IMR-90 (cell line): ENCODE results near the gene SREBF2.
"Not testable (repeated sequence)": the region's sequence is repeated elsewhere in the genome, so short reads cannot be mapped to it uniquely, and the experiment has no call there.

ENCODE experiments used
- BHLHE40 ChIP-seq: fragments of 150-350 bp; IDR thresholded peaks from 2 replicates; pipeline ENCODE4 v1.6.1; 2016; ENCODE audit warnings: mild to moderate bottlenecking, low read depth, low read length
- CEBPB ChIP-seq: IDR thresholded peaks from 2 replicates; pipeline ENCODE4 v1.6.1; 2012; ENCODE audit warnings: low read depth, low read length, improper control_type of control experiment
- FOS ChIP-seq: fragments of 150-350 bp; IDR thresholded peaks from 2 replicates; pipeline ENCODE4 v1.6.1; 2016; ENCODE audit warnings: low read depth, low read length
- MXI1 ChIP-seq: IDR thresholded peaks from 2 replicates; pipeline ENCODE4 v1.6.1; 2012; ENCODE audit warnings: low read depth, mild to moderate bottlenecking, low read length, moderate library complexity, borderline replicate concordance
- POLR2A ChIP-seq: IDR thresholded peaks from 2 replicates; pipeline ENCODE4 v1.6.1; 2012; ENCODE audit warnings: mild to moderate bottlenecking, low read depth, low read length
- RAD21 ChIP-seq: IDR thresholded peaks from 2 replicates; pipeline ENCODE4 v1.6.1; 2012; ENCODE audit warnings: low read length, improper control_type of control experiment
- RCOR1 ChIP-seq: IDR thresholded peaks from 2 replicates; pipeline ENCODE4 v1.6.1; 2012; ENCODE audit warnings: mild to moderate bottlenecking, low read length, improper control_type of control experiment; ENCODE audit not compliant: insufficient replicate concordance
- RFX5 ChIP-seq: IDR thresholded peaks from 2 replicates; pipeline ENCODE4 v1.8.0; 2012; ENCODE audit warnings: low read depth, mild to moderate bottlenecking, low read length, moderate library complexity
- SMC3 ChIP-seq: fragments of 150-350 bp; IDR thresholded peaks from 2 replicates; pipeline ENCODE4 v1.6.1; 2016; ENCODE audit warnings: low read depth, mild to moderate bottlenecking, antibody characterized with exemption, low read length, moderate library complexity
- TF ChIP-seq, protein P1 (sequence below): conservative IDR thresholded peaks from 2 replicates; pipeline ENCODE4 v1.5.1; 2012; ENCODE audit warnings: mild to moderate bottlenecking, low read depth, low read length, improper control_type of control experiment
- TF ChIP-seq, protein P2 (sequence below): fragments of 150-350 bp; IDR thresholded peaks from 2 replicates; pipeline ENCODE4 v1.6.1; 2017; ENCODE audit warnings: mild to moderate bottlenecking, antibody characterized with exemption, low read length, low read depth

DNA sequence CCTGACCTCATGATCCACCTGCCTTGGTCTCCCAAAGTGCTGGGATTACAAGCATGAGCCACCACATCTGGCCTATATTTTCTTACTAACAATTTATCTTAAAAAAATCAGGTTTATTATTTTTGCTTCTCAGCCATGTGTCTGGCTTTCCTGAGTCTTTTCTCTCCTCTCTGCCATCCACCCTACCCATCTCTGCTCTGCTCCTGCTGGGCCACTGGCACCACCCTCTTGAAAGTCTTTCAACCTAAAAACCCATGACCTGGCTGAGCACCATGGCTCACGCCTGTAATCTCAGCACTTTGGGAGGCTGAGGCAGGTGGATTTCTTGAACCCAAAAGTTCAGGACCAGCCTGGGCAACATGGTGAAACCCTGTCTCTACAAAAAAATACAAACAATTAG, 37.2 kb downstream of the SREBF2 start:
- TF ChIP-seq, protein P1, sequence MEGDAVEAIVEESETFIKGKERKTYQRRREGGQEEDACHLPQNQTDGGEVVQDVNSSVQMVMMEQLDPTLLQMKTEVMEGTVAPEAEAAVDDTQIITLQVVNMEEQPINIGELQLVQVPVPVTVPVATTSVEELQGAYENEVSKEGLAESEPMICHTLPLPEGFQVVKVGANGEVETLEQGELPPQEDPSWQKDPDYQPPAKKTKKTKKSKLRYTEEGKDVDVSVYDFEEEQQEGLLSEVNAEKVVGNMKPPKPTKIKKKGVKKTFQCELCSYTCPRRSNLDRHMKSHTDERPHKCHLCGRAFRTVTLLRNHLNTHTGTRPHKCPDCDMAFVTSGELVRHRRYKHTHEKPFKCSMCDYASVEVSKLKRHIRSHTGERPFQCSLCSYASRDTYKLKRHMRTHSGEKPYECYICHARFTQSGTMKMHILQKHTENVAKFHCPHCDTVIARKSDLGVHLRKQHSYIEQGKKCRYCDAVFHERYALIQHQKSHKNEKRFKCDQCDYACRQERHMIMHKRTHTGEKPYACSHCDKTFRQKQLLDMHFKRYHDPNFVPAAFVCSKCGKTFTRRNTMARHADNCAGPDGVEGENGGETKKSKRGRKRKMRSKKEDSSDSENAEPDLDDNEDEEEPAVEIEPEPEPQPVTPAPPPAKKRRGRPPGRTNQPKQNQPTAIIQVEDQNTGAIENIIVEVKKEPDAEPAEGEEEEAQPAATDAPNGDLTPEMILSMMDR, result not testable (repeated sequence)
- TF ChIP-seq, protein P2, sequence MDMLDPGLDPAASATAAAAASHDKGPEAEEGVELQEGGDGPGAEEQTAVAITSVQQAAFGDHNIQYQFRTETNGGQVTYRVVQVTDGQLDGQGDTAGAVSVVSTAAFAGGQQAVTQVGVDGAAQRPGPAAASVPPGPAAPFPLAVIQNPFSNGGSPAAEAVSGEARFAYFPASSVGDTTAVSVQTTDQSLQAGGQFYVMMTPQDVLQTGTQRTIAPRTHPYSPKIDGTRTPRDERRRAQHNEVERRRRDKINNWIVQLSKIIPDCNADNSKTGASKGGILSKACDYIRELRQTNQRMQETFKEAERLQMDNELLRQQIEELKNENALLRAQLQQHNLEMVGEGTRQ, result not testable (repeated sequence)
- not testable (repeated sequence) for TF ChIP-seq SMC3, RFX5, POLR2A, RCOR1, RAD21, CEBPB, MXI1, BHLHE40, FOS
